OCI-LY1 (cell line): ENCODE measurements around the gene OPN3.

Experiments used
- CTCF ChIP-seq: fragments of 200-600 bp; sonication (generic), shearing (Covaris generic); IDR thresholded peaks from 2 replicates; pipeline ENCODE4 v1.5.1; 2017; ENCODE audit warnings: mild to moderate bottlenecking, antibody characterized with exemption, low read length, moderate library complexity, mixed read lengths
- EZH2 ChIP-seq: fragments of 200-600 bp; sonication (generic), shearing (Covaris generic); IDR thresholded peaks from 2 replicates; pipeline ENCODE4 v1.8.0; 2017; ENCODE audit warnings: borderline replicate concordance, mixed run types, mild to moderate bottlenecking, antibody characterized with exemption, low read length, moderate library complexity, mixed read lengths

GRCh38 chr1:241654019-241654418, 13.8 kb upstream of the OPN3 start:
- no peak for TF ChIP-seq CTCF
- TF ChIP-seq EZH2 = no peak
